K562 (cell line): Measurements from ENCODE around the gene CCDC9B. TPM values are rescaled to one million over a fixed set of nuclear protein-coding genes. Genes with fewer than 3 reads are reported as not detected.

ENCODE experiments used
- ATAC-seq: fragments of 200-7000 bp; cut with Tn5 transposase; 3 replicates; pipeline ENCODE4 v1.9.1; 2020; ENCODE audit warnings: moderate library complexity
- BruUV-seq: library from RNA; stranded (reverse); fragments of 400-500 nt; replicated peaks from 2 replicates; lab custom pipeline; 2021; lab: Mats Ljungman, UMichigan
- CTCF ChIA-PET: fragments of 300-600 bp; formaldehyde crosslinking; extraction: SDS; loops from one replicate; lab custom pipeline; 2021; ENCODE audit warnings: low intra/inter-chr PET ratio; lab: Yijun Ruan, JAX
- POLR2A ChIA-PET: fragments of 300-600, 350-650 bp; sonication (Branson Sonifier 250); formaldehyde crosslinking; extraction: SDS; loops from one replicate; lab custom pipeline; 2021; ENCODE audit warnings: antibody characterized with exemption, inconsistent platforms; lab: Yijun Ruan, JAX
- DNase-seq, 4 experiments: peaks; one replicate each; pipeline versions ENCODE4 v3.0.0 to v3.0.0-alpha.2; 2011 to 2018; ENCODE audit warnings: low spot score in 3 of 4, mixed read lengths in 3 of 4; ENCODE audit errors: extremely low read depth in 1 of 4
- FAIRE-seq: peaks from 2 replicates; lab custom pipeline; 2011; peaks lifted over from hg19 to GRCh38; lab: Jason Lieb, UNC
- H2AFZ ChIP-seq: 2 replicates; pipeline ENCODE4 v1.6.0; 2011; ENCODE audit warnings: low read depth, low read length, control low read depth, inconsistent platforms
- H3K27ac ChIP-seq: fragments of 200-600 bp; 3 replicates; pipeline ENCODE4 v1.8.0; 2011; ENCODE audit warnings: low read depth, mild to moderate bottlenecking, control low read depth, inconsistent platforms, low read length, moderate library complexity, mixed read lengths; ENCODE audit errors: extremely low read depth
- H3K27me3 ChIP-seq, 2 experiments: fragments of 300-600 bp in 1 of 2; 2 replicates in 1 of 2; 3 replicates in 1 of 2; pipeline versions ENCODE4 v1.6.0 to v1.8.0; 2011; ENCODE audit warnings: inconsistent platforms in 2 of 2, low read length in 2 of 2, mild to moderate bottlenecking in 1 of 2, mixed read lengths in 1 of 2, moderate library complexity in 1 of 2; ENCODE audit not compliant: control insufficient read depth in 2 of 2, insufficient read depth in 2 of 2
- H3K36me3 ChIP-seq: fragments of 300-600 bp; 3 replicates; pipeline ENCODE4 v1.8.0; 2011; ENCODE audit warnings: mild to moderate bottlenecking, low read length, inconsistent platforms; ENCODE audit not compliant: control insufficient read depth, insufficient read depth
- H3K4me1 ChIP-seq, 2 experiments: fragments of 200-600 bp in 1 of 2; replicated peaks in 1 of 2; 2 replicates in 1 of 2; 3 replicates in 1 of 2; pipeline versions ENCODE4 v1.5.1 to v1.8.0; 2011; ENCODE audit warnings: inconsistent platforms in 2 of 2, low read length in 2 of 2, mild to moderate bottlenecking in 1 of 2, mixed read lengths in 1 of 2, moderate library complexity in 1 of 2; ENCODE audit not compliant: control insufficient read depth in 2 of 2, insufficient read depth in 2 of 2
- H3K4me2 ChIP-seq: 2 replicates; pipeline ENCODE4 v1.6.1; 2011; ENCODE audit warnings: low read length, control low read depth, inconsistent platforms, mixed read lengths; ENCODE audit not compliant: insufficient read depth
- H3K4me3 ChIP-seq: fragments of 200-600 bp; sonication (generic), shearing (Covaris generic); 2 replicates; pipeline ENCODE4 v1.5.1; 2016; ENCODE audit warnings: control low read depth, inconsistent platforms
- H3K79me2 ChIP-seq: fragments of 200-600 bp; 3 replicates; pipeline ENCODE4 v1.8.0; 2011; ENCODE audit warnings: low read length, inconsistent platforms; ENCODE audit not compliant: control insufficient read depth, insufficient read depth
- H3K9ac ChIP-seq, 2 experiments: 2 replicates each; pipeline versions ENCODE4 v1.6.0 to v1.6.1; 2011; ENCODE audit warnings: low read depth in 2 of 2, low read length in 2 of 2, control low read depth in 1 of 2, inconsistent platforms in 1 of 2, mild to moderate bottlenecking in 1 of 2, mixed read lengths in 1 of 2; ENCODE audit not compliant: insufficient read depth in 1 of 2
- H3K9me1 ChIP-seq: one replicate; pipeline ENCODE4 v1.6.0; 2011; ENCODE audit warnings: inconsistent platforms, mild to moderate bottlenecking, low read length, moderate library complexity; ENCODE audit not compliant: control insufficient read depth, insufficient read depth
- H3K9me3 ChIP-seq: replicated peaks from 2 replicates; pipeline ENCODE4 v1.5.1; 2011; ENCODE audit warnings: low read depth, low read length, inconsistent platforms; ENCODE audit not compliant: control insufficient read depth, insufficient read depth
- H4K20me1 ChIP-seq: replicated peaks from 2 replicates; pipeline ENCODE4 v1.6.1; 2011; ENCODE audit warnings: low read length, inconsistent platforms, mixed read lengths; ENCODE audit not compliant: control insufficient read depth, insufficient read depth
- DNMT1 ChIP-seq: fragments of 450-650 bp; IDR thresholded peaks from 2 replicates; pipeline ENCODE4 v1.6.1; 2016; ENCODE audit warnings: antibody characterized with exemption, mild to moderate bottlenecking
- HLTF ChIP-seq: fragments of 450-650 bp; IDR thresholded peaks from 2 replicates; pipeline ENCODE4 v1.6.1; 2016
- MAFF ChIP-seq: IDR thresholded peaks from 2 replicates; pipeline ENCODE4 v1.6.1; 2012; ENCODE audit warnings: low read length, improper control_type of control experiment
- MIER1 ChIP-seq: fragments of 450-650 bp; IDR thresholded peaks from 2 replicates; pipeline ENCODE4 v1.6.1; 2016; ENCODE audit warnings: antibody characterized with exemption, mild to moderate bottlenecking, low read depth
- PHB2 ChIP-seq: fragments of 450-650 bp; IDR thresholded peaks from 2 replicates; pipeline ENCODE4 v1.6.1; 2017; ENCODE audit warnings: low read depth
- SIRT6 ChIP-seq: IDR thresholded peaks from one replicate; pipeline ENCODE4 v1.6.1; 2012; ENCODE audit warnings: low read depth, mild to moderate bottlenecking, control low read depth, inconsistent platforms, low read length, moderate library complexity
- SIX5 ChIP-seq, 2 experiments: IDR thresholded peaks; 2 replicates each; pipeline ENCODE4 v1.6.1; 2011; ENCODE audit warnings: low read length in 2 of 2, borderline replicate concordance in 1 of 2, low read depth in 1 of 2, mild to moderate bottlenecking in 1 of 2, moderate library complexity in 1 of 2; ENCODE audit not compliant: insufficient read depth in 1 of 2
- XRCC5 ChIP-seq: fragments of 200-400 bp; formaldehyde crosslinking; IDR thresholded peaks from 2 replicates; pipeline ENCODE4 v1.6.1; 2017; ENCODE audit warnings: low read depth, mild to moderate bottlenecking, low read length
- YY1 ChIP-seq, 3 experiments: IDR thresholded peaks; 2 replicates each; pipeline ENCODE4 v1.6.1; 2011; ENCODE audit warnings: low read length in 2 of 3, mild to moderate bottlenecking in 2 of 3, moderate library complexity in 2 of 3, borderline replicate concordance in 1 of 3, control low read depth in 1 of 3, low read depth in 1 of 3; ENCODE audit not compliant: insufficient read depth in 3 of 3, insufficient replicate concordance in 2 of 3, control insufficient read depth in 1 of 3, insufficient read length in 1 of 3; ENCODE audit errors: extremely low read depth in 1 of 3
- ZNF217 ChIP-seq: sonication (generic); formaldehyde crosslinking; IDR thresholded peaks from 2 replicates; pipeline ENCODE4 v1.8.0; 2022; ENCODE audit warnings: mild to moderate bottlenecking, missing genetic modification reagents
- ZNF324 ChIP-seq: fragments of 250-450 bp; sonication (Bioruptor Pico); IDR thresholded peaks from 2 replicates; pipeline ENCODE4 v1.4.0; 2020; ENCODE audit warnings: mild to moderate bottlenecking
- ZSCAN29 ChIP-seq: fragments of 450-650 bp; IDR thresholded peaks from 2 replicates; pipeline ENCODE4 v1.6.1; 2017
- WGBS: fragments of 100-300 bp; shearing (Covaris generic); methylation state at CpG from one replicate; pipeline ENCODE4 v1.1.6; 2016; ENCODE audit warnings: low coverage, mixed read lengths; ENCODE audit not compliant: insufficient coverage; ENCODE audit errors: missing lambda C conversion rate; 5-methylcytosine and 5-hydroxymethylcytosine counted together
- in situ Hi-C: fragments of 300-500 bp; cut with MboI; formaldehyde crosslinking; loops from 4 replicates; pipeline ENCODE4 v1.15.0; 2018; ENCODE audit warnings: inconsistent platforms, mixed read lengths
- intact Hi-C: fragments of 100-400 bp; cut with micrococcal nuclease; formaldehyde crosslinking; loops from 2 replicates; pipeline ENCODE4 v1.14.2; 2022
- polyA plus RNA-seq, 8 experiments: library from polyadenylated mRNA; depleted of rRNA in 4 of 8; stranded (reverse) in 5 of 8; unstranded in 3 of 8; fragments of >200 nt; fragmentation: Nextera tagmentation in 2 of 8; fragmentation: Illumina TruSeq in 1 of 8; extraction: Ambion mirVana in 2 of 8; extraction: Trizol in 1 of 8; gene quantifications; 2 replicates each; pipeline versions ENCODE4 v1.2.1 to v1.2.3, GENCODE V29; 2011 to 2014; ENCODE audit warnings: inconsistent platforms in 1 of 8, missing spikeins in 1 of 8
- total RNA-seq, 7 experiments: library from RNA; depleted of rRNA in 6 of 7; stranded (reverse); fragments of >200 nt in 6 of 7; fragmentation: Illumina TruSeq in 2 of 7; extraction: Trizol in 2 of 7; gene quantifications; 2 replicates each; pipeline versions ENCODE4 v1.2.1 to v1.2.3, GENCODE V29; 2011 to 2021; ENCODE audit warnings: low replicate concordance in 1 of 7
- TF ChIP-seq, protein P1 (sequence below), 2 experiments: fragments of 450-650 bp; IDR thresholded peaks; 2 replicates each; pipeline ENCODE4 v1.6.1; 2018; ENCODE audit warnings: mild to moderate bottlenecking in 2 of 2, low read depth in 1 of 2; ENCODE audit not compliant: partially characterized antibody in 2 of 2
- TF ChIP-seq, protein P2 (sequence below): sonication (generic); formaldehyde crosslinking; IDR thresholded peaks from 2 replicates; pipeline ENCODE4 v1.8.1; 2023; ENCODE audit warnings: mild to moderate bottlenecking, missing genetic modification reagents
- TF ChIP-seq, protein P3 (sequence below): fragments of 200-800 bp; sonication (Bioruptor generic); IDR thresholded peaks from 2 replicates; pipeline ENCODE4 v1.6.1; 2017; ENCODE audit warnings: missing genetic modification characterization, missing compliant biosample characterization

CCDC9B gene
- total and polyA plus RNA-seq, 9 of the 15 experiments (the other 6 are each of a cell fraction or from before 2014, with no cell fraction given) = 0.01 to 0.47 (median 0.15) TPM; not detected in 1

DNA sequence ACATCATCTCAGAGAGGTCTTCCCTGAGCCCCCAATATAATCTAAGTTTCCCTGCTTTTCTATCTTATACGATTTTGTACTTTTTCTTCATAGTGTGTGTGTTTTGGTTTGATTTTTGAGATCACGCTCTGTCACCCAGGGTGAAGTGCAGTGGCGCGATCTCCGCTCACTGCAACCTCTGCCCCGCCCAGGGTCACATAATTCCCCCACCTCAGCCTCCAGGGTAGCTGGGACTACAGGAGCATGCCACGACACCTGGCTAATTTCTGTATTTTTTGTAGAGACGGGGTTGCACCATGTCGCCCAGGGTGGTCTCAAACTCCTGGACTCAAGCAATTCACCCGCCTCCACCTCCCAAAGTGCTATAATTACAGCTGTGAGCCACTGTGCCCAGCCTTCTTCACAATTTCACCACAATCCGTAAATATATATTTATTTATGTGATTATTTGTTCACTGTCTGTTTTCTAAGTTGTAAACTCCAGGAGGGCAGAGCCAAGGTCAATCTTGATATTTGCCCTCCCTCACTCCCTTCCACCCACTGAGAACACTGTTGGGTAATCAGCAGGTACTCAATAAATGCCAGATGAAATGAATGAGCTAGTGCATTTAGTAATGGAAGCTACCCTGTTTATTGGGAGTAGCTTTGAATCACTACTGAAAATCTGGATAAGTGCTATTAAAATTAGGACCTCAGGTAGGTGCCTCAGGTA, 41.2 kb upstream of the CCDC9B start:
- H2AFZ ChIP-seq = peak overlapping the region; percentile 99
- no peak for FAIRE-seq
- H3K4me1 ChIP-seq = peaks cover 21 to 30% of the 10 kb centered on the region in 2 experiments; a peak in 4 of 5 replicates
- peak overlapping the region in 1 of 2 experiments; percentile 84; a peak in 1 of 4 replicates for H3K9ac ChIP-seq
- H3K27ac ChIP-seq = peak overlapping the region; percentile 71; the same call in 1 of the 3 replicates
- H3K4me2 ChIP-seq = peak overlapping the region; percentile 84
- 81% methylated on average over 11 of the region's 11 CpGs for WGBS
- TF ChIP-seq, protein P1, sequence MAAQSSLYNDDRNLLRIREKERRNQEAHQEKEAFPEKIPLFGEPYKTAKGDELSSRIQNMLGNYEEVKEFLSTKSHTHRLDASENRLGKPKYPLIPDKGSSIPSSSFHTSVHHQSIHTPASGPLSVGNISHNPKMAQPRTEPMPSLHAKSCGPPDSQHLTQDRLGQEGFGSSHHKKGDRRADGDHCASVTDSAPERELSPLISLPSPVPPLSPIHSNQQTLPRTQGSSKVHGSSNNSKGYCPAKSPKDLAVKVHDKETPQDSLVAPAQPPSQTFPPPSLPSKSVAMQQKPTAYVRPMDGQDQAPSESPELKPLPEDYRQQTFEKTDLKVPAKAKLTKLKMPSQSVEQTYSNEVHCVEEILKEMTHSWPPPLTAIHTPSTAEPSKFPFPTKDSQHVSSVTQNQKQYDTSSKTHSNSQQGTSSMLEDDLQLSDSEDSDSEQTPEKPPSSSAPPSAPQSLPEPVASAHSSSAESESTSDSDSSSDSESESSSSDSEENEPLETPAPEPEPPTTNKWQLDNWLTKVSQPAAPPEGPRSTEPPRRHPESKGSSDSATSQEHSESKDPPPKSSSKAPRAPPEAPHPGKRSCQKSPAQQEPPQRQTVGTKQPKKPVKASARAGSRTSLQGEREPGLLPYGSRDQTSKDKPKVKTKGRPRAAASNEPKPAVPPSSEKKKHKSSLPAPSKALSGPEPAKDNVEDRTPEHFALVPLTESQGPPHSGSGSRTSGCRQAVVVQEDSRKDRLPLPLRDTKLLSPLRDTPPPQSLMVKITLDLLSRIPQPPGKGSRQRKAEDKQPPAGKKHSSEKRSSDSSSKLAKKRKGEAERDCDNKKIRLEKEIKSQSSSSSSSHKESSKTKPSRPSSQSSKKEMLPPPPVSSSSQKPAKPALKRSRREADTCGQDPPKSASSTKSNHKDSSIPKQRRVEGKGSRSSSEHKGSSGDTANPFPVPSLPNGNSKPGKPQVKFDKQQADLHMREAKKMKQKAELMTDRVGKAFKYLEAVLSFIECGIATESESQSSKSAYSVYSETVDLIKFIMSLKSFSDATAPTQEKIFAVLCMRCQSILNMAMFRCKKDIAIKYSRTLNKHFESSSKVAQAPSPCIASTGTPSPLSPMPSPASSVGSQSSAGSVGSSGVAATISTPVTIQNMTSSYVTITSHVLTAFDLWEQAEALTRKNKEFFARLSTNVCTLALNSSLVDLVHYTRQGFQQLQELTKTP (IDR thresholded peaks at IDR 0.05; ENCODE audit: low read depth in 1 of 2, partially characterized antibody in 2 of 2) = no peak
- TF ChIP-seq ZSCAN29 (no peak), SIX5 (IDR thresholded peaks at IDR 0.05; ENCODE audit: borderline replicate concordance in 1 of 2, insufficient read depth in 1 of 2, low read depth in 1 of 2, low read length in 2 of 2) (no peak), ZNF217 (CRISPR knock-in tag) (no peak), HLTF (no peak), MAFF (no peak), PHB2 (no peak), DNMT1 (no peak), XRCC5 (no peak), YY1 (IDR thresholded peaks at IDR 0.05; ENCODE audit: borderline replicate concordance in 1 of 3, control insufficient read depth in 1 of 3, extremely low read depth in 1 of 3, insufficient read depth in 3 of 3, insufficient read length in 1 of 3, insufficient replicate concordance in 2 of 3, low read depth in 1 of 3, low read length in 2 of 3) (no peak), MIER1 (no peak), ZNF324 (CRISPR knock-in tag) (no peak), SIRT6 (no peak)
- TF ChIP-seq, protein P2, sequence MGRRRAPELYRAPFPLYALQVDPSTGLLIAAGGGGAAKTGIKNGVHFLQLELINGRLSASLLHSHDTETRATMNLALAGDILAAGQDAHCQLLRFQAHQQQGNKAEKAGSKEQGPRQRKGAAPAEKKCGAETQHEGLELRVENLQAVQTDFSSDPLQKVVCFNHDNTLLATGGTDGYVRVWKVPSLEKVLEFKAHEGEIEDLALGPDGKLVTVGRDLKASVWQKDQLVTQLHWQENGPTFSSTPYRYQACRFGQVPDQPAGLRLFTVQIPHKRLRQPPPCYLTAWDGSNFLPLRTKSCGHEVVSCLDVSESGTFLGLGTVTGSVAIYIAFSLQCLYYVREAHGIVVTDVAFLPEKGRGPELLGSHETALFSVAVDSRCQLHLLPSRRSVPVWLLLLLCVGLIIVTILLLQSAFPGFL (CRISPR knock-in tag) = no peak
- TF ChIP-seq, protein P3, sequence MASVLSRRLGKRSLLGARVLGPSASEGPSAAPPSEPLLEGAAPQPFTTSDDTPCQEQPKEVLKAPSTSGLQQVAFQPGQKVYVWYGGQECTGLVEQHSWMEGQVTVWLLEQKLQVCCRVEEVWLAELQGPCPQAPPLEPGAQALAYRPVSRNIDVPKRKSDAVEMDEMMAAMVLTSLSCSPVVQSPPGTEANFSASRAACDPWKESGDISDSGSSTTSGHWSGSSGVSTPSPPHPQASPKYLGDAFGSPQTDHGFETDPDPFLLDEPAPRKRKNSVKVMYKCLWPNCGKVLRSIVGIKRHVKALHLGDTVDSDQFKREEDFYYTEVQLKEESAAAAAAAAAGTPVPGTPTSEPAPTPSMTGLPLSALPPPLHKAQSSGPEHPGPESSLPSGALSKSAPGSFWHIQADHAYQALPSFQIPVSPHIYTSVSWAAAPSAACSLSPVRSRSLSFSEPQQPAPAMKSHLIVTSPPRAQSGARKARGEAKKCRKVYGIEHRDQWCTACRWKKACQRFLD (CRISPR knock-in tag) = no peak
- TF ChIP-seq, all 486 proteins: peak for 0
- H3K9me1 ChIP-seq = peaks cover 5% of the 10 kb centered on the region
- ATAC-seq (no peak), DNase-seq (no peak)
- ChIA-PET POLR2A (interaction anchor here (0.7 to 1.5 kb wide), 10 partner anchors 8 to 533 kb away, joined by 3 to 13 read pairs (median 3); partner anchors contain the start of gene DISP2), CTCF (interaction anchor here (0.5 kb wide), 1 partner anchor 84 kb away, joined by 3 read pairs; no protein-coding TSS in a partner anchor)
- in situ Hi-C loops = no loop called here
- intact Hi-C loops = no loop called here
- H3K4me3 ChIP-seq = no peak overlapping the region
- peaks cover 31% of the 10 kb centered on the region for H3K79me2 ChIP-seq
- H4K20me1 ChIP-seq = no peaks in the 10 kb centered on the region
- peaks cover 27% of the 10 kb centered on the region for H3K36me3 ChIP-seq
- H3K9me3 ChIP-seq = no peaks in the 10 kb centered on the region
- no peaks in the 10 kb centered on the region for H3K27me3 ChIP-seq
- BruUV-seq = no TSS peak
